Astrocyte (in vitro differentiated cells and primary cell): ENCODE results near the gene TRMT44. TPM values are rescaled to one million over a fixed set of nuclear protein-coding genes. Genes with fewer than 3 reads are reported as not detected.
"Not testable (repeated sequence)": the region's sequence is repeated elsewhere in the genome, so short reads cannot be mapped to it uniquely, and the experiment has no call there.

Experiments
- DNase-seq: peaks from one replicate; pipeline ENCODE4 v3.0.0-alpha.2; 2010; ENCODE audit warnings: low read depth
- FAIRE-seq: peaks from 2 replicates; lab custom pipeline; 2011; peaks lifted over from hg19 to GRCh38; lab: Jason Lieb, UNC
- H2AFZ ChIP-seq: 2 replicates; pipeline ENCODE4 v1.6.0; 2012; ENCODE audit warnings: low read depth, low read length, inconsistent platforms
- H3K27ac ChIP-seq: 2 replicates; pipeline ENCODE4 v1.5.1; 2011; ENCODE audit warnings: low read depth, low read length, inconsistent platforms
- H3K27me3 ChIP-seq: 2 replicates; pipeline ENCODE4 v1.6.0; 2011; ENCODE audit warnings: low read length, inconsistent platforms; ENCODE audit not compliant: insufficient read depth
- H3K36me3 ChIP-seq: 2 replicates; pipeline ENCODE4 v1.5.1; 2011; ENCODE audit warnings: low read length, inconsistent platforms; ENCODE audit not compliant: insufficient read depth
- H3K4me1 ChIP-seq: 2 replicates; pipeline ENCODE4 v1.5.1; 2011; ENCODE audit warnings: low read length, inconsistent platforms; ENCODE audit not compliant: insufficient read depth
- H3K4me2 ChIP-seq: 2 replicates; pipeline ENCODE4 v1.6.0; 2012; ENCODE audit warnings: low read length, inconsistent platforms
- H3K4me3 ChIP-seq: 2 replicates; pipeline ENCODE4 v1.5.1; 2011; ENCODE audit warnings: low read depth, mild to moderate bottlenecking, low read length, inconsistent platforms; ENCODE audit not compliant: insufficient read depth
- H3K79me2 ChIP-seq: 2 replicates; pipeline ENCODE4 v1.6.0; 2012; ENCODE audit warnings: mild to moderate bottlenecking, low read length, inconsistent platforms; ENCODE audit not compliant: insufficient read depth
- H3K9ac ChIP-seq: 2 replicates; pipeline ENCODE4 v1.6.0; 2012; ENCODE audit warnings: mild to moderate bottlenecking, low read length, inconsistent platforms
- H3K9me3 ChIP-seq: 2 replicates; pipeline ENCODE4 v1.5.1; 2012; ENCODE audit warnings: low read depth, mild to moderate bottlenecking, low read length, inconsistent platforms; ENCODE audit not compliant: insufficient read depth
- H4K20me1 ChIP-seq: 2 replicates; pipeline ENCODE4 v1.6.0; 2012; ENCODE audit warnings: low read length, inconsistent platforms; ENCODE audit not compliant: insufficient read depth
- H3K27ac Mint-ChIP-seq: one replicate; pipeline ENCODE4 v1.8.0; 2021; ENCODE audit warnings: mild to moderate bottlenecking, mixed read lengths; ENCODE audit not compliant: unreplicated experiment
- H3K27me3 Mint-ChIP-seq: one replicate; pipeline ENCODE4 v1.8.0; 2021; ENCODE audit warnings: low read depth, mixed read lengths; ENCODE audit not compliant: unreplicated experiment
- H3K36me3 Mint-ChIP-seq: one replicate; pipeline ENCODE4 v1.8.0; 2021; ENCODE audit warnings: low read depth, mixed read lengths; ENCODE audit not compliant: unreplicated experiment
- H3K4me1 Mint-ChIP-seq: one replicate; pipeline ENCODE4 v1.8.0; 2021; ENCODE audit warnings: low read depth, mixed read lengths; ENCODE audit not compliant: unreplicated experiment
- H3K4me3 Mint-ChIP-seq: one replicate; pipeline ENCODE4 v1.8.0; 2021; ENCODE audit warnings: mild to moderate bottlenecking, moderate library complexity, mixed read lengths; ENCODE audit not compliant: unreplicated experiment
- H3K9me3 Mint-ChIP-seq: one replicate; pipeline ENCODE4 v1.8.0; 2021; ENCODE audit warnings: mild to moderate bottlenecking, mixed read lengths; ENCODE audit not compliant: unreplicated experiment
- EZH2 ChIP-seq: IDR thresholded peaks from 2 replicates; pipeline ENCODE4 v1.6.1; 2012; ENCODE audit warnings: mild to moderate bottlenecking, low read length, inconsistent platforms; ENCODE audit not compliant: insufficient read depth
- total RNA-seq: library from RNA; stranded (reverse); gene quantifications from 2 replicates; pipeline ENCODE4 v1.2.1, GENCODE V29; 2021
- TF ChIP-seq, protein P1 (sequence below): IDR thresholded peaks from 2 replicates; pipeline ENCODE4 v1.5.1; 2011; ENCODE audit warnings: low read depth, mild to moderate bottlenecking, inconsistent platforms, low read length, moderate library complexity; ENCODE audit not compliant: insufficient read depth

TRMT44 gene
- total RNA-seq, 1 donor from 2014 or later = 18.0 TPM

DNA sequence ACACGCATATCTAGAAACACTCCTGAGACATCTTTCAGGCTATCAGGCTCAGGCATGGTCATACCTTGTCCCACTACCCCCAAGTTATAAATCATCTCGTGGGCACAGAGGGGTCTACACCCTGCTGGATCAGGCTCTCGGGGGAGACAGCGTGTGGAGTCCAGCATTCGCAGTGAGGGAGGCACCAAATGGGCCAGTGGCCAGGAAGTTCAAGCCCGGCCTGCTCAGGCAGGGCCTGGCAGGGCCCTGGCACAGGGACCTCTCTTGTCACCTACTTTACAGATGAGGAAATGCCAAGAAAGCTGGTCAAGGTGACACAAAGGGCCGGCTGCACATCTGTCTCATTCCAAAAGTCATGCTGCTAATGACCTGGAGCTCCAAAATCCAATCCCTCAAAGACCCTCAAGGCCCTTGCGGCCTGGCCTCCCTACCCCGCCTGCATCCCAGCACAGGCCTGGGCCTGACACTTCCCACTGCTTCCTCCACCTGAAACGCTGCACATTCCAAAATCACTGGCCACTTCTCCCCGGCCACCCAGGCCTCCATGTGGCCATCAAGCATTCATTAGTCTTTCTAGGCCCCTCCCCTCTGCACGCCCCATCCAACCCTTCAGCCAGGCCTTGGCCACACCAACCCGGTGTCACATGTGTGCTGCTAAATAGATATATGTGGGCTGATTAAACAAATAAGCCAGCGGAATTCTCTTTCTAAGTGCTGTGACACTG, 35.6 kb upstream of the TRMT44 start:
- H3K9ac ChIP-seq = no peak overlapping the region
- H3K9me3 Mint-ChIP-seq = no peaks in the 10 kb centered on the region
- peaks cover 48% of the 10 kb centered on the region for H4K20me1 ChIP-seq
- H3K4me1 Mint-ChIP-seq = peaks cover 9% of the 10 kb centered on the region
- H3K4me2 ChIP-seq = no peak overlapping the region
- H3K27me3 ChIP-seq = no peaks in the 10 kb centered on the region
- FAIRE-seq = no peak
- no peaks in the 10 kb centered on the region for H3K4me1 ChIP-seq
- H3K4me3 ChIP-seq = no peak overlapping the region
- H3K27me3 Mint-ChIP-seq = no peaks in the 10 kb centered on the region
- no peak overlapping the region for H2AFZ ChIP-seq
- no peak overlapping the region for H3K27ac ChIP-seq
- no peak for DNase-seq
- no peak overlapping the region for H3K27ac Mint-ChIP-seq
- no peak for TF ChIP-seq EZH2
- TF ChIP-seq, protein P1, sequence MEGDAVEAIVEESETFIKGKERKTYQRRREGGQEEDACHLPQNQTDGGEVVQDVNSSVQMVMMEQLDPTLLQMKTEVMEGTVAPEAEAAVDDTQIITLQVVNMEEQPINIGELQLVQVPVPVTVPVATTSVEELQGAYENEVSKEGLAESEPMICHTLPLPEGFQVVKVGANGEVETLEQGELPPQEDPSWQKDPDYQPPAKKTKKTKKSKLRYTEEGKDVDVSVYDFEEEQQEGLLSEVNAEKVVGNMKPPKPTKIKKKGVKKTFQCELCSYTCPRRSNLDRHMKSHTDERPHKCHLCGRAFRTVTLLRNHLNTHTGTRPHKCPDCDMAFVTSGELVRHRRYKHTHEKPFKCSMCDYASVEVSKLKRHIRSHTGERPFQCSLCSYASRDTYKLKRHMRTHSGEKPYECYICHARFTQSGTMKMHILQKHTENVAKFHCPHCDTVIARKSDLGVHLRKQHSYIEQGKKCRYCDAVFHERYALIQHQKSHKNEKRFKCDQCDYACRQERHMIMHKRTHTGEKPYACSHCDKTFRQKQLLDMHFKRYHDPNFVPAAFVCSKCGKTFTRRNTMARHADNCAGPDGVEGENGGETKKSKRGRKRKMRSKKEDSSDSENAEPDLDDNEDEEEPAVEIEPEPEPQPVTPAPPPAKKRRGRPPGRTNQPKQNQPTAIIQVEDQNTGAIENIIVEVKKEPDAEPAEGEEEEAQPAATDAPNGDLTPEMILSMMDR = no peak
- peaks cover 32% of the 10 kb centered on the region for H3K36me3 Mint-ChIP-seq
- no peak overlapping the region for H3K4me3 Mint-ChIP-seq
- H3K9me3 ChIP-seq = no peaks in the 10 kb centered on the region
- no peaks in the 10 kb centered on the region for H3K36me3 ChIP-seq
- H3K79me2 ChIP-seq = no peaks in the 10 kb centered on the region

DNA sequence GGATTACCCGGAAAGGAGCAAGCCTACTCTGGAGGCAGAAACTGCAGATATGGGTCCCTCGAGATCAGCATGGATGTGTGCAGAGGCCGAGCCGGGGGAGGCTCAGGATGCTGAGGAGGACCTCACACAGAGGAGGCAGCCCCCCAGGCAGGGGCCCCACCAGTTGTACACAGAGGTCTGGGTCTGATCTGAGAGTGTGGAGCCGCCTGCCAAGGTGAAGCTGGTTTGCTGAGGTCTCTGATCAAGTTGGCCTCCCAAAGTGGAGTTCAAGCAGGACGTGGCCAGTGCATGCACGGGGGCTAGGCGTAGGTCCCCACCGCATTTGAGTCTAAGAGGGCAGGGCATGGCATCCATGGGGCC, 35.1 kb upstream of the TRMT44 start:
- no peaks in the 10 kb centered on the region for H3K36me3 ChIP-seq
- H3K4me3 Mint-ChIP-seq = no peak overlapping the region
- no peaks in the 10 kb centered on the region for H3K9me3 Mint-ChIP-seq
- peaks cover 32% of the 10 kb centered on the region for H3K36me3 Mint-ChIP-seq
- H3K79me2 ChIP-seq = no peaks in the 10 kb centered on the region
- H3K27me3 Mint-ChIP-seq = no peaks in the 10 kb centered on the region
- no peaks in the 10 kb centered on the region for H3K9me3 ChIP-seq
- no peaks in the 10 kb centered on the region for H3K4me1 ChIP-seq
- H3K4me2 ChIP-seq = no peak overlapping the region
- no peak for FAIRE-seq
- DNase-seq = no peak
- no peak overlapping the region for H3K27ac Mint-ChIP-seq
- no peak overlapping the region for H3K27ac ChIP-seq
- no peak for TF ChIP-seq EZH2
- TF ChIP-seq, protein P1 = no peak
- H3K4me3 ChIP-seq = no peak overlapping the region
- no peaks in the 10 kb centered on the region for H3K27me3 ChIP-seq
- peaks cover 50% of the 10 kb centered on the region for H4K20me1 ChIP-seq
- H3K4me1 Mint-ChIP-seq = peaks cover 9% of the 10 kb centered on the region
- H2AFZ ChIP-seq = no peak overlapping the region
- H3K9ac ChIP-seq = no peak overlapping the region

DNA sequence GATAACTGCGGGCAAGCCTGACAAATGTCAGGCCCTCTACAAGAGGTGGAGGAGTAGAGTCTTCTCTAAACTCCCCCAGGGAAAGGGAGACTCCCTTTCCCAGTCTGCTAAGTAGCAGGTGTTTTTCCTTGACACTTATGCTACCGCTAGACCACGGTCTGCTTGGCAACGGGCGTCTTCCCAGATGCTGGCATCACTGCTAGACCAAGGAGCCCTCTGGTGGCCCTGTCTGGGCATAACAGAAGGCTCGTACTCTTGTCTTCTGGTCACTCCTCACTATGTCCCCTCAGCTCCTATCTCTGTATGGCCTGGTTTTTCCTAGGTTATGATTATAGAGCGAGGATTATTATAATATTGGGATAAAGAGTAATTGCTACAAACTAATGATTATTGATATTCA, 33.7 kb upstream of the TRMT44 start:
- not testable (repeated sequence) for H3K9ac ChIP-seq, H3K4me1 ChIP-seq, H2AFZ ChIP-seq, H3K27me3 ChIP-seq, H3K9me3 Mint-ChIP-seq, H3K27me3 Mint-ChIP-seq, H3K4me3 Mint-ChIP-seq, DNase-seq, H3K27ac ChIP-seq, H3K4me3 ChIP-seq, FAIRE-seq, H3K4me1 Mint-ChIP-seq, H3K4me2 ChIP-seq, H3K27ac Mint-ChIP-seq, H3K36me3 ChIP-seq, H3K9me3 ChIP-seq, H3K79me2 ChIP-seq
- H3K36me3 Mint-ChIP-seq = peaks cover 41% of the 10 kb centered on the region
- peaks cover 52% of the 10 kb centered on the region for H4K20me1 ChIP-seq
- TF ChIP-seq, protein P1 = peak; percentile 24
